HEK293T (cell line): ENCODE results near the gene EIF2B5.

ENCODE experiments used
- ARNT ChIP-seq: fragments of 450-650 bp; IDR thresholded peaks from 2 replicates; pipeline ENCODE4 v1.6.1; 2017; ENCODE audit warnings: mild to moderate bottlenecking
- BHLHE40 ChIP-seq: fragments of 450-650 bp; IDR thresholded peaks from 2 replicates; pipeline ENCODE4 v1.6.1; 2016; ENCODE audit warnings: mild to moderate bottlenecking, moderate library complexity, borderline replicate concordance
- CTBP1 ChIP-seq: fragments of 450-650 bp; IDR thresholded peaks from 2 replicates; pipeline ENCODE4 v1.6.1; 2016; ENCODE audit warnings: borderline replicate concordance
- ELF4 ChIP-seq: fragments of 450-650 bp; IDR thresholded peaks from 2 replicates; pipeline ENCODE4 v1.6.1; 2017; ENCODE audit warnings: antibody characterized with exemption
- FOXA1 ChIP-seq: fragments of 450-650 bp; IDR thresholded peaks from 2 replicates; pipeline ENCODE4 v1.6.1; 2016; ENCODE audit warnings: mild to moderate bottlenecking
- FOXK2 ChIP-seq: fragments of 450-650 bp; IDR thresholded peaks from 2 replicates; pipeline ENCODE4 v1.6.1; 2016; ENCODE audit warnings: mild to moderate bottlenecking
- HDGF ChIP-seq: fragments of 450-650 bp; IDR thresholded peaks from 2 replicates; pipeline ENCODE4 v1.6.1; 2017; ENCODE audit warnings: antibody characterized with exemption, borderline replicate concordance
- L3MBTL2 ChIP-seq: fragments of 450-650 bp; conservative IDR thresholded peaks from 2 replicates; pipeline ENCODE4 v1.6.1; 2016; ENCODE audit warnings: mild to moderate bottlenecking
- SP1 ChIP-seq: fragments of 450-650 bp; IDR thresholded peaks from 2 replicates; pipeline ENCODE4 v1.6.1; 2017
- SUZ12 ChIP-seq: fragments of 450-650 bp; IDR thresholded peaks from 2 replicates; pipeline ENCODE4 v1.6.1; 2016; ENCODE audit warnings: mild to moderate bottlenecking
- TARDBP ChIP-seq: fragments of 450-650 bp; IDR thresholded peaks from 2 replicates; pipeline ENCODE4 v1.6.1; 2016
- TF ChIP-seq, protein P1 (sequence below): fragments of 450-650 bp; IDR thresholded peaks from 2 replicates; pipeline ENCODE4 v1.6.1; 2016

DNA sequence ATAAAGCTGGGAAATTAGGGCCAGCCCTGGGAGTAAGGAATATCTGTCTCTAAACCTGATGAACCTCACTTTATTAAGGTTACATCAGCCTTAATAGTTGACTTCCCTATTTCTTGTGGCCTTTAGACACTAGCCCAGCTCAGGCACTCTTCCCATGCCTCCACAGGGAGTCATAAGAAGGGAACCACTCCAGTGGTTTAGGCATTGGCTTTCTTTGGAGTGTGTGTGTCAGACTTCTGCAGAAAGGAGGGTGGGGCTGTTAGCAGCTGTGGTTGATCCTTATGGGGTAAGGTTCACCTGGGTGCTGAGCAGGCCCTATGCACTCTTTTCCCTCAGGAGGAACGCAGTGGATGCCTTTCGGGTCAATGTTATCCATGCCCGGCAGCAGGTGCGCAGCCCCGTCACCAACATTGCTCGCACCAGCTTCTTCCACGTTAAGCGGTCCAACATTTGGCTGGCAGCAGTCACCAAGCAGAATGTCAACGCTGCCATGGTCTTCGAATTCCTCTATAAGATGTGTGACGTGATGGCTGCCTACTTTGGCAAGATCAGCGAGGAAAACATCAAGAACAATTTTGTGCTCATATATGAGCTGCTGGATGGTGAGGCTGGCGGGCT is 43.5 kb downstream of the EIF2B5 start:
- no peak for TF ChIP-seq FOXA1
- no peak for TF ChIP-seq FOXK2
- TF ChIP-seq HDGF, result no peak
- no peak for TF ChIP-seq SUZ12
- TF ChIP-seq TARDBP, result no peak
- no peak for TF ChIP-seq BHLHE40
- no peak for TF ChIP-seq CTBP1
- TF ChIP-seq SP1, result no peak
- TF ChIP-seq, protein P1, sequence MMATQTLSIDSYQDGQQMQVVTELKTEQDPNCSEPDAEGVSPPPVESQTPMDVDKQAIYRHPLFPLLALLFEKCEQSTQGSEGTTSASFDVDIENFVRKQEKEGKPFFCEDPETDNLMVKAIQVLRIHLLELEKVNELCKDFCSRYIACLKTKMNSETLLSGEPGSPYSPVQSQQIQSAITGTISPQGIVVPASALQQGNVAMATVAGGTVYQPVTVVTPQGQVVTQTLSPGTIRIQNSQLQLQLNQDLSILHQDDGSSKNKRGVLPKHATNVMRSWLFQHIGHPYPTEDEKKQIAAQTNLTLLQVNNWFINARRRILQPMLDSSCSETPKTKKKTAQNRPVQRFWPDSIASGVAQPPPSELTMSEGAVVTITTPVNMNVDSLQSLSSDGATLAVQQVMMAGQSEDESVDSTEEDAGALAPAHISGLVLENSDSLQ, result no peak
- TF ChIP-seq ELF4, result no peak
- no peak for TF ChIP-seq ARNT
- no peak for TF ChIP-seq L3MBTL2
